Measurements from ENCODE around the gene RGS12.

Gene RGS12

GRCh38 chr4:3312362-3312761, 19.5 kb downstream of the RGS12 start:
- no peaks in the 10 kb centered on the region for H3K9me2 ChIP-seq (ENCODE audit: low read depth, low read length)
- H3K4me3 ChIP-seq (ENCODE audit: low read depth, low read length, poor library complexity, severe bottlenecking), result no peak overlapping the region
- H3K9ac ChIP-seq (ENCODE audit: low read length), result no peak overlapping the region
- H3K27ac ChIP-seq (ENCODE audit: low read depth, low read length, poor library complexity, severe bottlenecking), result no peak overlapping the region
- H4K20me1 ChIP-seq (ENCODE audit: insufficient read depth, low read length), result no peaks in the 10 kb centered on the region
- H2AFZ ChIP-seq (ENCODE audit: low read length), result no peak overlapping the region
- no peaks in the 10 kb centered on the region for H3K4me1 ChIP-seq (ENCODE audit: insufficient read depth, low read length, severe bottlenecking)
- no peak overlapping the region for H3K4me2 ChIP-seq (ENCODE audit: low read length)
- H3K9me3 ChIP-seq (ENCODE audit: low read length), result no peaks in the 10 kb centered on the region
- H3K27me3 ChIP-seq (ENCODE audit: insufficient read depth, low read length), result no peaks in the 10 kb centered on the region
- H3K36me3 ChIP-seq (ENCODE audit: insufficient read depth, low read length), result no peaks in the 10 kb centered on the region
- no peaks in the 10 kb centered on the region for H3K79me2 ChIP-seq (ENCODE audit: insufficient read depth, low read length)
- H3F3A ChIP-seq (ENCODE audit: insufficient read depth, low read length), result no peaks in the 10 kb centered on the region
- TF ChIP-seq EZH2 (IDR thresholded peaks at IDR 0.05; ENCODE audit: borderline replicate concordance, low read length) (no peak), CTCF (IDR thresholded peaks at IDR 0.05; ENCODE audit: low read length) (no peak)

GRCh38 chr4:3313139-3313538, 20.3 kb downstream of the RGS12 start:
- H3K9ac ChIP-seq (ENCODE audit: low read length), result no peak overlapping the region

GRCh38 chr4:3313556-3314228, 20.9 kb downstream of the RGS12 start:
- Histone ChIP-seq H3K4me2 (ENCODE audit: low read length) (no peak overlapping the region), H3K9ac (ENCODE audit: low read length) (no peak overlapping the region), H4K20me1 (ENCODE audit: insufficient read depth, low read length) (no peaks in the 10 kb centered on the region)

More at GRCh38 chr4:3313139-3313538, 20.3 kb downstream of the RGS12 start:
- H3K27me3 ChIP-seq (ENCODE audit: insufficient read depth, low read length), result no peaks in the 10 kb centered on the region
- H4K20me1 ChIP-seq (ENCODE audit: insufficient read depth, low read length), result no peaks in the 10 kb centered on the region
- no peaks in the 10 kb centered on the region for H3K9me3 ChIP-seq (ENCODE audit: low read length)
- H3F3A ChIP-seq (ENCODE audit: insufficient read depth, low read length), result no peaks in the 10 kb centered on the region
- no peaks in the 10 kb centered on the region for H3K9me2 ChIP-seq (ENCODE audit: low read depth, low read length)
- H3K4me2 ChIP-seq (ENCODE audit: low read length), result no peak overlapping the region
- no peak overlapping the region for H3K4me3 ChIP-seq (ENCODE audit: low read depth, low read length, poor library complexity, severe bottlenecking)
- no peaks in the 10 kb centered on the region for H3K36me3 ChIP-seq (ENCODE audit: insufficient read depth, low read length)
- TF ChIP-seq EZH2 (IDR thresholded peaks at IDR 0.05; ENCODE audit: borderline replicate concordance, low read length) (no peak), CTCF (IDR thresholded peaks at IDR 0.05; ENCODE audit: low read length) (no peak)
- no peaks in the 10 kb centered on the region for H3K4me1 ChIP-seq (ENCODE audit: insufficient read depth, low read length, severe bottlenecking)
- no peaks in the 10 kb centered on the region for H3K79me2 ChIP-seq (ENCODE audit: insufficient read depth, low read length)
- H2AFZ ChIP-seq (ENCODE audit: low read length), result no peak overlapping the region
- H3K27ac ChIP-seq (ENCODE audit: low read depth, low read length, poor library complexity, severe bottlenecking), result no peak overlapping the region

More at GRCh38 chr4:3313556-3314228, 20.9 kb downstream of the RGS12 start:
- H3K27me3 ChIP-seq (ENCODE audit: insufficient read depth, low read length), result no peaks in the 10 kb centered on the region
- H3K4me1 ChIP-seq (ENCODE audit: insufficient read depth, low read length, severe bottlenecking), result no peaks in the 10 kb centered on the region
- H3K9me2 ChIP-seq (ENCODE audit: low read depth, low read length), result no peaks in the 10 kb centered on the region
- H3K36me3 ChIP-seq (ENCODE audit: insufficient read depth, low read length), result no peaks in the 10 kb centered on the region
- no peaks in the 10 kb centered on the region for H3K79me2 ChIP-seq (ENCODE audit: insufficient read depth, low read length)
- no peaks in the 10 kb centered on the region for H3F3A ChIP-seq (ENCODE audit: insufficient read depth, low read length)
- no peak overlapping the region for H3K27ac ChIP-seq (ENCODE audit: low read depth, low read length, poor library complexity, severe bottlenecking)
- H3K4me3 ChIP-seq (ENCODE audit: low read depth, low read length, poor library complexity, severe bottlenecking), result no peak overlapping the region
- H3K9me3 ChIP-seq (ENCODE audit: low read length), result no peaks in the 10 kb centered on the region
- H2AFZ ChIP-seq (ENCODE audit: low read length), result no peak overlapping the region
- no peak for TF ChIP-seq EZH2 (IDR thresholded peaks at IDR 0.05; ENCODE audit: borderline replicate concordance, low read length)
- no peak for TF ChIP-seq CTCF (IDR thresholded peaks at IDR 0.05; ENCODE audit: low read length)

All from OCI-LY1 (cell line).